GM04503 (cell line): ENCODE data around the gene GSN.

Experiments used
- DNase-seq: peaks from one replicate; pipeline ENCODE4 v3.0.0-alpha.2; 2012; ENCODE audit warnings: low read depth

The GSN gene

GRCh38 chr9:121353241-121354061, 85.5 kb downstream of the GSN start:
- no peak for DNase-seq

- DNase-seq: no peak
Observed at GRCh38 chr9:121354141-121354540, 86.2 kb downstream of the GSN start.

GRCh38 chr9:121354762-121355161, 86.8 kb downstream of the GSN start:
- DNase-seq: no peak

- no peak for DNase-seq
Observed at GRCh38 chr9:121357011-121357410, 89.0 kb downstream of the GSN start.

GRCh38 chr9:121358751-121359150, 90.8 kb downstream of the GSN start:
- DNase-seq: no peak

GRCh38 chr9:121359351-121360294, 91.7 kb downstream of the GSN start:
- DNase-seq: peak; percentile 50

- peak; percentile 76 for DNase-seq
Observed at GRCh38 chr9:121360601-121361374, 92.8 kb downstream of the GSN start.

GRCh38 chr9:121362813-121363621, 95.1 kb downstream of the GSN start:
- DNase-seq: peak; percentile 96

GRCh38 chr9:121363622-121363961, 95.6 kb downstream of the GSN start:
- DNase-seq: no peak

GRCh38 chr9:121364077-121364476, 96.1 kb downstream of the GSN start:
- DNase-seq: no peak

GRCh38 chr9:121364886-121365285, 96.9 kb downstream of the GSN start:
- no peak for DNase-seq

GRCh38 chr9:121365564-121365963, 97.6 kb downstream of the GSN start:
- DNase-seq: no peak

- no peak for DNase-seq
Observed at GRCh38 chr9:121366611-121367192, 98.7 kb downstream of the GSN start.

GRCh38 chr9:121367306-121368137, 99.6 kb downstream of the GSN start:
- DNase-seq: no peak

GRCh38 chr9:121368138-121368522, 100.2 kb downstream of the GSN start:
- DNase-seq: no peak

GRCh38 chr9:121368745-121369144, 100.8 kb downstream of the GSN start:
- no peak for DNase-seq

- peak; percentile 71 for DNase-seq
Observed at GRCh38 chr9:121369595-121370265, 101.8 kb downstream of the GSN start, which contains the start of gene STOM. STOM (minus strand) TSS chr9:121370250; CDS start chr9:121370187, 63 bp downstream.

GRCh38 chr9:121371495-121372061, 103.6 kb downstream of the GSN start:
- DNase-seq: no peak
